Thoracic aorta (tissue), 2 donors: Measurements from ENCODE around the gene PNO1. TPM values are rescaled to one million over a fixed set of nuclear protein-coding genes. Genes with fewer than 3 reads are reported as not detected.

Source experiments
- ATAC-seq: fragments of 150-250 bp; one replicate; pipeline ENCODE4 v1.8.0; 2017; ENCODE audit warnings: low read depth; ENCODE audit not compliant: insufficient number of reproducible peaks, low FRiP score
- DNase-seq: peaks from one replicate; pipeline ENCODE4 v3.0.0-alpha.2; 2020; ENCODE audit warnings: low spot score
- H3K27ac ChIP-seq, 2 donors: fragments of 200-600 bp; sonication (generic); 1 replicate in 1 of 2; 2 replicates in 1 of 2; pipeline ENCODE4 v1.5.1; 2016; ENCODE audit warnings: mild to moderate bottlenecking in 2 of 2, moderate library complexity in 2 of 2
- H3K27me3 ChIP-seq: fragments of 200-600 bp; sonication (generic); replicated peaks from 2 replicates; pipeline ENCODE4 v1.6.0; 2016; ENCODE audit warnings: mild to moderate bottlenecking; ENCODE audit not compliant: insufficient read depth
- H3K36me3 ChIP-seq: fragments of 200-600 bp; sonication (generic); one replicate; pipeline ENCODE4 v1.5.1; 2016
- H3K4me1 ChIP-seq, 2 donors: fragments of 200-600 bp; sonication (generic); 1 replicate in 1 of 2; 2 replicates in 1 of 2; pipeline versions ENCODE4 v1.5.1 to v1.6.0; 2016; ENCODE audit warnings: low read depth in 2 of 2, mild to moderate bottlenecking in 1 of 2; ENCODE audit not compliant: control insufficient read depth in 1 of 2
- H3K4me3 ChIP-seq: fragments of 200-600 bp; sonication (generic); 2 replicates; pipeline ENCODE4 v1.5.1; 2016; ENCODE audit warnings: mild to moderate bottlenecking
- H3K9me3 ChIP-seq: fragments of 200-600 bp; sonication (generic); 2 replicates; pipeline ENCODE4 v1.5.1; 2016
- total RNA-seq, 2 donors: library from RNA; depleted of rRNA; stranded (reverse); fragments of >200 nt; gene quantifications; one replicate each; pipeline versions ENCODE4 v1.1.0 to v1.2.3, GENCODE V29; 2016
- TF ChIP-seq, protein P1 (sequence below): fragments of 200-600 bp; sonication (generic); IDR thresholded peaks from one replicate; pipeline ENCODE4 v1.5.1; 2019; ENCODE audit warnings: antibody characterized with exemption

PNO1 gene
- total RNA-seq, 2 donors from 2014 or later = 8.3 to 27.7 TPM

DNA sequence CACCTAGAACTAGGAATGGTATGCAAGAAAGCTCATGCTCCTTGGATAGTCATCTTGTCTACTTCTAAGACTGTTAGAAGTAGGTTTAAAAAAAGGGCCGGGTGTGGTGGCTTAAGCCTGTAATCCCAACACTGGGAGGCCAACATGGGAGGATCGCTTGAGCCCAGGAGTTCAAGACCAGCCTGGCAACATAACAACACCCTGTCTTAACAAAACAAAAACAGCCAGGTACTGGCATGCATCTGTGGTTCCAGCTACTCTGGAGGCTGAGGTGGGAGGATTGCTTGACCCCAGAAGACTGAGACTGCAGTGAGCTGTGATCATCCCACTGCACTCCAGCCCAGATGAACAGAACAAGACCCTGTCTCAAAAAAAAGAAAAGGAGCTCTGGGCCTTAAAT is 19.9 kb downstream of the PNO1 start:
- ATAC-seq = no peak
- H3K36me3 ChIP-seq = peaks cover 2% of the 10 kb centered on the region

DNA sequence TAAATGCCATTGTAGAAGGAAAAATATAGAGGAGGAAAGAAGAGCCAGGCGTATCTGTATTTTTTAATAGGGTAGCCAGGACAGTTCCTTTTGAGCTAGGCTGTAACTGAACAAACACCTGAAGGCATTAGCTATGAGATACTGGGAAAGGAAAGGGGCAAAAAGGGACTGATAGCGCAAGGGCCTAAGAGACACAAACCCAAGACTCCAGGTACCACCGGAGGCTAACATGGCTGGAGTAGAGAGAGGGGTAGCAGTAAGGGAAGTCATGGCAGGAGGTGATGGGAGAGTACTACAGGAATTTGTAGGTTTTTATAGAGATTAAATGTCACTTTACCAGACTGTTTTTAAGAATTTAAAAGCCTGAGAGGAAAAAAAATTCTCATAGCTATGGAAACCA is 20.7 kb downstream of the PNO1 start:
- Histone ChIP-seq H3K27ac (no peak overlapping the region), H3K4me1 (peaks cover 0 to 8% of the 10 kb centered on the region in 2 donors), H3K4me3 (no peak overlapping the region), H3K36me3 (peaks cover 2% of the 10 kb centered on the region), H3K27me3 (no peaks in the 10 kb centered on the region), H3K9me3 (no peaks in the 10 kb centered on the region)
- DNase-seq = no peak
- TF ChIP-seq, protein P1, sequence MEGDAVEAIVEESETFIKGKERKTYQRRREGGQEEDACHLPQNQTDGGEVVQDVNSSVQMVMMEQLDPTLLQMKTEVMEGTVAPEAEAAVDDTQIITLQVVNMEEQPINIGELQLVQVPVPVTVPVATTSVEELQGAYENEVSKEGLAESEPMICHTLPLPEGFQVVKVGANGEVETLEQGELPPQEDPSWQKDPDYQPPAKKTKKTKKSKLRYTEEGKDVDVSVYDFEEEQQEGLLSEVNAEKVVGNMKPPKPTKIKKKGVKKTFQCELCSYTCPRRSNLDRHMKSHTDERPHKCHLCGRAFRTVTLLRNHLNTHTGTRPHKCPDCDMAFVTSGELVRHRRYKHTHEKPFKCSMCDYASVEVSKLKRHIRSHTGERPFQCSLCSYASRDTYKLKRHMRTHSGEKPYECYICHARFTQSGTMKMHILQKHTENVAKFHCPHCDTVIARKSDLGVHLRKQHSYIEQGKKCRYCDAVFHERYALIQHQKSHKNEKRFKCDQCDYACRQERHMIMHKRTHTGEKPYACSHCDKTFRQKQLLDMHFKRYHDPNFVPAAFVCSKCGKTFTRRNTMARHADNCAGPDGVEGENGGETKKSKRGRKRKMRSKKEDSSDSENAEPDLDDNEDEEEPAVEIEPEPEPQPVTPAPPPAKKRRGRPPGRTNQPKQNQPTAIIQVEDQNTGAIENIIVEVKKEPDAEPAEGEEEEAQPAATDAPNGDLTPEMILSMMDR = no peak
- no peak for ATAC-seq

More for the DNA sequence above, 19.9 kb downstream of the PNO1 start:
- DNase-seq = no peak
- H3K27ac ChIP-seq = no peak overlapping the region
- no peaks in the 10 kb centered on the region for H3K4me1 ChIP-seq
- TF ChIP-seq, protein P1 = no peak
- no peaks in the 10 kb centered on the region for H3K9me3 ChIP-seq
- no peak overlapping the region for H3K4me3 ChIP-seq
- H3K27me3 ChIP-seq = no peaks in the 10 kb centered on the region

DNA sequence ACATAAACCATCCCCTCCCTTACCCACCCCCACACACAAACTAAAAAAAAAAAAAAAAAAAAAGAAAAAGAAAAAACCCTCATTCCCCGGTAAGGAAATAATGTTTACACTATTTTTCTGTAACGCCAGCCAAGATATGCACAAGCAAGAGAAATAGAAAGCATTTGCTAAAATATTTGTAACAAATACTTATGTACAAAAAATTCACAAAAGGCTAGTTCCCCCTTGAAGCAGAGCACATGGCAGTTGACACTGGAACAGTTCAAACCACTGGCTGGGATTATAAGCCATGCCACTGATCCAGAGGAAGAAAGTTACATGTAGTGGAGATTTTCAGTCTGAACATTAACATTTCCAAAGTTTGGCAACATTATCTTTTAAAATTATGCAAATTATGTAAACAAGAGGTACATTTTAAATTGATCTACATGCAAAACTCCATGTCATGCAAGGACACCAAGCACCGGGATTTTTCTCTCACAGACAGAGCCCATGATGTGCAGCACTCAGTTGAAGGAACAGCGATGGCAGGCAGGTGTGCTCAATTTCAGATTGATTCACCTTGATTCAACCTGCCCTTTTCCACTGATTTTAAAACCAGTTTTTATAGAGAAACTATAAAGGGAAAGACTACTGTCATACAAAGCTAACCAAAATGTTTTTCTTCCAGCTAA is 21.4 kb downstream of the PNO1 start:
- peaks cover 2% of the 10 kb centered on the region for H3K36me3 ChIP-seq
- H3K27me3 ChIP-seq = no peaks in the 10 kb centered on the region
- H3K9me3 ChIP-seq = no peaks in the 10 kb centered on the region
- H3K4me3 ChIP-seq = no peak overlapping the region
- TF ChIP-seq, protein P1 = no peak
- H3K4me1 ChIP-seq = peaks cover 0 to 15% of the 10 kb centered on the region in 2 donors
- no peak overlapping the region for H3K27ac ChIP-seq
- DNase-seq (no peak), ATAC-seq (no peak)

DNA sequence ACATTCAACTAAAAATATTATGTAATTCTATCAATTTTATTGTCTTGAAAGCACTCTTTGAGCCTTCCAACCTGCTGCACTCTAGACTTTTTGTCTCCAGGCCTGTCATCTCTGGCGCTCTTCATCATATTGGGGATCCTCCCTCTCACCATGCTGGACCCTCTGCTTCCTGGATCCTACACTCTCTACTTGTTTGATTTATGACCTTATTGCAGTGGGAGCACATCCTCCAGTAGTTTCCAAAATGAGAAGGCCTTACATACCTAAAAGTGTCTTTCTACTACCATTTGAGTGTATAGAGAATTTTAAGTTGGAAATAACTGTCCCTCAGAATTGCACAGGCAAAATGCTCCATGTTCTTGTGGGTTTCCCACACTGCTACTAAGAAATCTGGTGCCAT is 25.2 kb downstream of the PNO1 start:
- H3K36me3 ChIP-seq = peaks cover 2% of the 10 kb centered on the region
- no peak for DNase-seq
- TF ChIP-seq, protein P1 = no peak
- H3K9me3 ChIP-seq = no peaks in the 10 kb centered on the region
- H3K27me3 ChIP-seq = no peaks in the 10 kb centered on the region
- H3K4me3 ChIP-seq = no peak overlapping the region
- no peak for ATAC-seq
- peaks cover 0 to 22% of the 10 kb centered on the region in 2 donors for H3K4me1 ChIP-seq
- no peak overlapping the region for H3K27ac ChIP-seq

DNA sequence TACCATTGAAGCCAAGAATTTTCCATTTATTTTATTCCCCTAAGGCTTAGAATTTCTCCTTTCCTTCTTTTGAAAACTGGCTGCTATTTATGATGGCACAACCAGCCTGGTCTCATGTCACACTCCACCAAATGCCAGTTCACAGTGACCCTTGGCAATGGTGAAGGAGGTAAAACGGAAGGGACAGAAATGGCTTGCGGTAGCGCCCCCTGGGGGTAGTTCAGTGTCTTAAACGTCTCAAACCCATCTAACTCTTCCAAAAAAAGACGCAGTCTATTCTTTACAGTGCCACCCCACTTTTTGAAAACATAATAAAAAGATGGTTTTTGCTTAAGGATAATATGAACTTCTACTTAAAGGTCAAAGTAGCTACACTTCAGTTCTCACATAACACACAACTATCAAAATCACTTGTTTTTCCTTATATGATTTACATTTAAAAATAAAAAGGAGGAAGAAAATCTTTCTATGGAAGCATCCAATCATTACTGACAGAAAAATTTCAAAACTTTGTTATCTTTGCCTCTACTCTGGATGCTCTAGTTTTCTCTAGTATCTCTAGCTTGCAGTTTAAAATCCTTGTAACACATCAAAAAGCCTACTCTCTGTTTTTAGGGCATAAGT is 28.0 kb downstream of the PNO1 start:
- peaks cover under 1% of the 10 kb centered on the region for H3K36me3 ChIP-seq
- ATAC-seq (no peak), DNase-seq (no peak)
- TF ChIP-seq, protein P1 = peak; percentile 35
- peaks cover 9 to 23% of the 10 kb centered on the region in 2 donors for H3K4me1 ChIP-seq
- no peaks in the 10 kb centered on the region for H3K27me3 ChIP-seq
- H3K27ac ChIP-seq = no peak overlapping the region
- no peak overlapping the region for H3K4me3 ChIP-seq
- H3K9me3 ChIP-seq = no peaks in the 10 kb centered on the region
